Peyer's patch (tissue), 4 donors: ENCODE data around the gene PLXNB2. TPM values are rescaled to one million over a fixed set of nuclear protein-coding genes. Genes with fewer than 3 reads are reported as not detected.

Experiments
- DNase-seq, 3 donors: peaks; one replicate each; pipeline ENCODE4 v3.0.0-alpha.2; 2017 to 2019
- H3K27ac ChIP-seq, 4 donors: fragments of 200-600 bp; sonication (generic); one replicate each; pipeline ENCODE4 v1.5.1; 2016 to 2019
- H3K27me3 ChIP-seq, 2 donors: fragments of 200-600 bp; sonication (generic); one replicate each; pipeline ENCODE4 v1.5.1; 2019
- H3K36me3 ChIP-seq, 3 donors: fragments of 200-600 bp; sonication (generic); one replicate each; pipeline ENCODE4 v1.5.1; 2016 to 2019
- H3K4me1 ChIP-seq, 4 donors: fragments of 200-600 bp; sonication (generic); one replicate each; pipeline ENCODE4 v1.5.1; 2016 to 2019
- H3K4me3 ChIP-seq, 4 donors: fragments of 200-600 bp; sonication (generic); 1 replicate in 3 of 4; 2 replicates in 1 of 4; pipeline ENCODE4 v1.5.1; 2016 to 2019; ENCODE audit warnings: mild to moderate bottlenecking in 1 of 4
- H3K9me3 ChIP-seq, 4 donors: fragments of 200-600 bp; sonication (generic); one replicate each; pipeline ENCODE4 v1.5.1; 2016 to 2019; ENCODE audit warnings: mild to moderate bottlenecking in 1 of 4
- CTCF ChIP-seq, 6 experiments: fragments of 450-650 bp in 4 of 6; fragments of 200-600 bp in 2 of 6; sonication (generic) in 1 of 6; IDR thresholded peaks; one replicate each; pipeline ENCODE4 v1.5.1; 2017 to 2019; ENCODE audit warnings: antibody characterized with exemption in 6 of 6, mild to moderate bottlenecking in 3 of 6, moderate library complexity in 1 of 6
- POLR2A ChIP-seq, 2 donors: fragments of 450-650 bp; IDR thresholded peaks; one replicate each; pipeline ENCODE4 v1.5.1; 2017; ENCODE audit warnings: antibody characterized with exemption in 2 of 2, mild to moderate bottlenecking in 2 of 2, moderate library complexity in 2 of 2
- total RNA-seq, 4 donors: library from RNA; depleted of rRNA; stranded (reverse); fragments of >200 nt; gene quantifications; one replicate each; pipeline ENCODE4 v1.1.0, GENCODE V29; 2016

The PLXNB2 gene
- total RNA-seq, 4 donors from 2014 or later, result 182 to 597 (median 307) TPM

GRCh38 chr22:50233223-50233622 lies 74.2 kb downstream of the PLXNB2 start:
- no peak for DNase-seq
- TF ChIP-seq CTCF (IDR thresholded peaks at IDR 0.05) (no peak), POLR2A (IDR thresholded peaks at IDR 0.05) (no peak)
- no peaks in the 10 kb centered on the region for H3K4me1 ChIP-seq
- no peak overlapping the region for H3K4me3 ChIP-seq
- H3K27ac ChIP-seq, result no peak overlapping the region
- peaks cover 0 to 46% (median 0%) of the 10 kb centered on the region in 3 donors for H3K36me3 ChIP-seq
- no peaks in the 10 kb centered on the region for H3K27me3 ChIP-seq
- no peaks in the 10 kb centered on the region for H3K9me3 ChIP-seq

- no peak for TF ChIP-seq POLR2A (IDR thresholded peaks at IDR 0.05)
- TF ChIP-seq CTCF (IDR thresholded peaks at IDR 0.05), result no peak
- Histone ChIP-seq H3K36me3 (peaks cover 0 to 52% (median 0%) of the 10 kb centered on the region in 3 donors), H3K27me3 (no peaks in the 10 kb centered on the region), H3K4me3 (no peak overlapping the region), H3K27ac (no peak overlapping the region), H3K4me1 (no peaks in the 10 kb centered on the region), H3K9me3 (no peaks in the 10 kb centered on the region)
- no peak for DNase-seq
These were observed 74.8 kb downstream of the PLXNB2 start for GRCh38 chr22:50232481-50233151.

- H3K9me3 ChIP-seq, result no peaks in the 10 kb centered on the region
- no peak overlapping the region for H3K4me3 ChIP-seq
- H3K36me3 ChIP-seq, result peaks cover 0 to 64% (median 0%) of the 10 kb centered on the region in 3 donors
- TF ChIP-seq POLR2A (IDR thresholded peaks at IDR 0.05) (no peak), CTCF (IDR thresholded peaks at IDR 0.05) (no peak)
- no peaks in the 10 kb centered on the region for H3K4me1 ChIP-seq
- no peak overlapping the region for H3K27ac ChIP-seq
- no peak for DNase-seq
- H3K27me3 ChIP-seq, result no peaks in the 10 kb centered on the region
These were observed 78.1 kb downstream of the PLXNB2 start for GRCh38 chr22:50229370-50229769.

- Histone ChIP-seq H3K27ac (no peak overlapping the region), H3K4me1 (no peaks in the 10 kb centered on the region), H3K4me3 (no peak overlapping the region), H3K27me3 (no peaks in the 10 kb centered on the region), H3K36me3 (peaks cover 0 to 73% (median 0%) of the 10 kb centered on the region in 3 donors), H3K9me3 (no peaks in the 10 kb centered on the region)
- no peak for DNase-seq
- TF ChIP-seq POLR2A (IDR thresholded peaks at IDR 0.05) (no peak), CTCF (IDR thresholded peaks at IDR 0.05) (no peak)
These were observed 79.1 kb downstream of the PLXNB2 start for GRCh38 chr22:50228366-50228765.

GRCh38 chr22:50227579-50228215 lies 79.7 kb downstream of the PLXNB2 start:
- no peaks in the 10 kb centered on the region for H3K4me1 ChIP-seq
- no peak for TF ChIP-seq CTCF (IDR thresholded peaks at IDR 0.05)
- no peak for TF ChIP-seq POLR2A (IDR thresholded peaks at IDR 0.05)
- H3K4me3 ChIP-seq, result no peak overlapping the region
- no peaks in the 10 kb centered on the region for H3K9me3 ChIP-seq
- no peak for DNase-seq
- no peaks in the 10 kb centered on the region for H3K27me3 ChIP-seq
- H3K27ac ChIP-seq, result no peak overlapping the region
- H3K36me3 ChIP-seq, result peaks cover 0 to 73% (median 0%) of the 10 kb centered on the region in 3 donors
